Measurements from ENCODE around the gene TIGD6. TPM values are rescaled to one million over a fixed set of nuclear protein-coding genes. Genes with fewer than 3 reads are reported as not detected.
"Not testable (repeated sequence)": the region's sequence is repeated elsewhere in the genome, so short reads cannot be mapped to it uniquely, and the experiment has no call there.

TIGD6 gene
- polyA plus RNA-seq, 3 donors, result 6.0 to 6.4 (median 6.3) TPM

DNA sequence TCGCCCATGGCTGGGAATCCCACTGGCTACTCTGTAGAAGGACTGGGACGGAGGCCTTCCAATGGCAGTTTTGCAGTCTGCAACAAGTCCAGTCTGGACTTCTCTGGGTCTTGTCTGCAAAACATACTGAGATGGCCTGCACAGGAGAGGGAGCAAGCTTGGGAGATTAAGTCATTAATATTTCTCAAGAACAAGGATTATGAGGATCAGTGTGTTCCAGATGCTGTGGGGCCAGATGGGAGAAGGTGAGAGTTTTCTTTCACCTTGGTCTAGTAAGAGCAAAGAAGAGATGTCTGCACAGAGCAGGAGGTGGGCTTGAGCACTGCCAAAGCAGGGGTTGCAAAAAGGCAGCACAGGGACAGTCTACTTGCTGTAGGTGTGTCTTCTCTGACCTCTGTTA lies 55.8 kb downstream of the TIGD6 start, which contains the start of gene PDE6A:
Gene PDE6A (minus strand): TSS at position 128 of the 400 bp plus-strand sequence. CDS start 120 bp downstream, at position 8.
- DNase-seq, result no peak

DNA sequence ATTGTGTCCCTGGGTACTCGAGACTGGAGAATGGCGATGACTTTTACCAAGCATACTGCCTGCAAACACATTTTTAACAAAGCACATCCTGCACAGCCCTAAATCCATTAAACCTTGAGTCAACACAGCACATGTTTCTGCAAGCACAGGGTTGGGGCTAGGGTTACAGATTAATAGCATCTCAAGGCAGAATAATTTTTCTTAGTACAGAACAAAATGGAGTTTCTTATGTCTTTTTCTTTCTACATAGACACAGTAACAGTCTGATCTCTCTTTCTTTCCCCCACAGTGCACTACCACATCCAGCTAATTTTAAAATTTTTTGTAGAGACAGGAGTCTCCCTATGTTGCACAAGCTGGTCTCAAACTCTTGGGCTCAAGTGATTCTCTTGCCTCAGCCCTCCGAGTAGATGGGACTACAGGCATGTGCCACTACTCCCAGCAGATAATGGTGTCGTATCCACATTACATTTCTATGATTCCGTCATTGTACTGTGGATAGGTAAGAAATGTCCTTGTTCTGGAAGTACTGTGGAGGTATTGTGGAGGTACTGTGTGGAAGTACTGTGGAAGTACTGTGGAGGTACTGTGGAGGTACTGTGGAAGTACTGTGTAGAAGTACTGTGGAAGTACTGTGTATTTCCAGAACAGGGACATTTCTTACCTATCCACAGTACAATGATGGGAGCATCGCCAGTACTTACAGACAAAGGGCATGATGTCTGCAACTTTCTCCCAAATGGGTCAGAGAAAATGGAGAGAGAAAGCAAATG lies 57.1 kb downstream of the TIGD6 start:
- not testable (repeated sequence) for DNase-seq

Other genes starting within 250 kb of the TIGD6 start
- gene PDE6A, start 55.9 kb downstream of the TIGD6 start, polyA plus RNA-seq (ENCODE audit: insufficient read length in 3 of 3), result under 1 TPM; 0.09 to 0.28 (median 0.14) TPM
- 10 to 100 TPM; 16.8 to 20.3 (median 17.2) TPM for gene SLC26A2, start 39.9 kb downstream of the TIGD6 start, polyA plus RNA-seq (ENCODE audit: insufficient read length in 3 of 3)
- 10 to 100 TPM; 28.8 to 51.4 (median 45.2) TPM for gene HMGXB3, start 85 bp upstream of the TIGD6 start, polyA plus RNA-seq (ENCODE audit: insufficient read length in 3 of 3)
- gene CSF1R, start 85.9 kb upstream of the TIGD6 start, polyA plus RNA-seq (ENCODE audit: insufficient read length in 3 of 3), result 10 to 100 TPM; 15.8 to 18.5 (median 16.1) TPM
- 100 to 1,000 TPM; 113 to 137 (median 137) TPM for gene PDGFRB, start 155.2 kb upstream of the TIGD6 start, polyA plus RNA-seq (ENCODE audit: insufficient read length in 3 of 3)
- gene CDX1, start 166.1 kb upstream of the TIGD6 start, polyA plus RNA-seq (ENCODE audit: insufficient read length in 3 of 3), result 1 to 10 TPM in 1 of 3 donors, under 1 TPM in 2; 0.84 to 1.1 (median 0.89) TPM
- under 1 TPM; 0.04 to 0.17 (median 0.12) TPM for gene SLC6A7, start 189.4 kb upstream of the TIGD6 start, polyA plus RNA-seq (ENCODE audit: insufficient read length in 3 of 3)